GM18502 (cell line): ENCODE measurements around the gene MECR.
"Not testable (repeated sequence)": the region's sequence is repeated elsewhere in the genome, so short reads cannot be mapped to it uniquely, and the experiment has no call there.

Experiments
- ATAC-seq: cut with Tn5 transposase; IDR thresholded peaks from one replicate; pipeline ENCODE4 v1.9.1; 2021; ENCODE audit warnings: mild to moderate bottlenecking; ENCODE audit not compliant: unreplicated experiment, poor library complexity

The MECR gene

GRCh38 chr1:29177022-29177705, 53.6 kb downstream of the MECR start:
- no peak for ATAC-seq

DNA sequence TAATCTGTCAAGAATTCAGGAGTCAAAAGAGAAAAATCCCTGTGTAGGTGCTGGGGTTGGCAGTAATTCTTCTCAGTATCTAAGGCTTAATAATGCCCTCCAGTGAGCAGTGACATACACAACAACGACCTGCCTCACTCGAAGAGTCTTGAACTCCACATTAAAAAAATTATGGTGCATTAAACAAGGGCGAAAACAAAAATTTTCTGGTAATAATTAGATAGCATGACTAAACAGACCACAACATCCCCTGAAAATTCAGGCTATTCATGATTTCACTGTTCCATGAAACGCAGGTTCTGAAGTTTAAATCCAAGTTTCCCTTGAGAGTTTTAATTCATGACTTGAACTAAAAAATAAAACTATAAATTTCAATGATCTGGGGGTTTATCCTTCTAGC, 54.2 kb downstream of the MECR start:
- no peak for ATAC-seq

DNA sequence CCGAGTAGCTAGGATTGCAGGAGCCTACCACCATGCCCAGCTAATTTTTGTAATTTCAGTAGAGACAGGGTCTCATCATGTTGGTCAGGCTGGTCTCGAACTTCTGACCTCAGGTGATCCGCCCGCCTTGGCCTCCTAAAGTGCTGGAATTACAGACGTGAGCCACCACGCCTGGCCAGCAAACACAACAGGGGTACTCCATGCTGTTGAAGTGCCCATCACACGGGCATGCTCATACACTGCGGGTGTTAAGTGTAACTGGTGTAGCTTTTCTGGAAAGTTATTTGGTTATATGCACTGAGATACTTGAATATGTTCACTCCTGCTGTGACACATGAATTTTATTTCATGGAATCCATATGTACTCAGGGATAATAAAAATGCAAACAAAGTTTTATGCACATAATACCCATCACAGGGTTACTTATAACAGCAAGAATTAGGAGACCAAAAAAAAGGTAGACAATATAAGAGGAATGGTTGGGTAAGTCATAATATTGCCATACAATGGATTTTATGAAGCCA, 58.3 kb downstream of the MECR start:
- no peak for ATAC-seq

DNA sequence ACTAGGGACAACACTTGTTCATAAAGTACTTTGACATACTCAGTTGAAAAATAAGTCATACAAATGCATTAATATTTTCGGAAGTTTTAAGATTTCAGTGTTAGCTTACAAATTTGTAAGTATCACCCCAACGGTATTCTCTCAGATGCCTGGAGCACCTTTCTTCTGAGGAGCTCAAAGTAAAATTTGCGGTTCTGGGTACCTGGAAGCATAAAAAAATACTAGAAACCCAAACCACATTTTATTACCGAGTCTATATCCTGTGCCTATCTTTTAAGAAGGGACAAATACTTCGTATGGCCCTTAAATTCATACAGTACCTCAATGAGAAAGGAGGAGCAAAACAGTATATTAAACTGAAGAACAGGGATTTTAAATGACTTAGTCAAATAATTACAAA, 59.2 kb downstream of the MECR start:
- ATAC-seq = no peak

GRCh38 chr1:29171089-29171488, 59.6 kb downstream of the MECR start:
- ATAC-seq = no peak

- ATAC-seq = no peak
Measured at GRCh38 chr1:29169976-29170375, 60.8 kb downstream of the MECR start.

- ATAC-seq = no peak
Measured at GRCh38 chr1:29167904-29168303, 62.8 kb downstream of the MECR start.

DNA sequence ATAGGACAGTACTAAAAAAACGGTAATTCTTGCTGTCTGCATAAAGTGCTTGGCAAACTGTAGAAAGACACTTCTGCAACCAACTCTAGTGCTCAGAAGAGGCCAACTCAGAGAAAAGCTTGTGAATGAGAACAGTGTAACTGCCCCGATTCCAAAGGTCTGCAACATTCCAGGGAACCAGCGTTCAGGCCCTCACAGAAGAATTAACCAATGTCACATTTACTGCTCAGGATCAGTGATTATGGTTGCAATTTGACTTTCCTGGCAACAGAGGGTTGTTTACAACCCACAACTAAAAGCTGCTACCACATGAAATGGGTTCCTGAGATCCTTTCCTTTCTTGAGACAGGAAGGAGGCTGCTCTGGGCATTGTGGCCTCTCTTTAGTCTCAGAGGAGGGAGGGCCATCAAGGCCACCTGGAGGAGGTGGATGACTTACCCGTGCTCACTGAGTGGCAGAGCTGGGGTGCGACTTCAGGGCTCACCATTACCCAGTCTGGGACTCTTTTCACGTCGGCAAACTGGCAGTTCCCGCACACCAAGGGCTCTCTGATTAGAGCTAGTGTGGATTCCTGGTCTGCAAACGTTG, 64.3 kb downstream of the MECR start:
- no peak for ATAC-seq

GRCh38 chr1:29164588-29164987, 66.1 kb downstream of the MECR start:
- ATAC-seq = no peak

- no peak for ATAC-seq
Measured at GRCh38 chr1:29162476-29163138, 68.1 kb downstream of the MECR start.

DNA sequence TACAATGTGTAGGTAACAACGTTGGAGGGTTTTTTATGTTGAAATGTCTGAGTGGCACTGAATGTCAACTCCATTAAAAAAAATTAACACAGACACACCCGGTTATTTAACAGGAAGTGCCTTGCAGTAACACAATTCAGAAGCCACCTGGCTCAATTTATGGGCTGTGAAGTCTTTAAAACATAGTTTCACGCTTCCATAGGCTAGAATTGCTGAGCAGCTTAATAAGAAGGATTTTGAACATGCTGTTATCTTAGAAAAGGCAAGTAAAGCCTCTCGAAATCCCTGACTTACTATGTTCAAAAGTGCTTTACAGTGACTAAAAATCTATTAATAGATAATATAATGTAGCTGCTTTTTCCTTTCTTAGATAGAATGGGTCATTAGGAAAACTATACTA, 68.7 kb downstream of the MECR start:
- ATAC-seq = no peak

DNA sequence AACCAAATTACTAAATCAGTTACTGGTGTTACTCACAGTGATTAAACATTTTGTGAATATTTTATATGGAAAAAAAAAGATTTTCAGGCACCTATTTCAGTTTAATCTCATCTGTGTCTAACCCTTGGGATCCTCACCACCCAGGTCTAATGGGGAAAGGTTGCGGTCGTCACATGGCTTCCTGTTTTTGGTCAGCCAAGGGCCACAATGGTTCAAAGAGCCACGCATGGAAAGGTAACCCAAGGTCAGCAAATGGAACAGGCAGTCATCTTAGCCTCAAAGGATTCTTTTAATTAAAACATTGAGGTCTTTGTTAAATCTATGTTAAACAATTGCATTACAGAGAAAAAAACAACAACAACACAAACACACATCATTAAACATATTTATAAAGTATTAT, 71.0 kb downstream of the MECR start:
- ATAC-seq = no peak

- ATAC-seq = no peak
Measured at GRCh38 chr1:29157269-29157601, 73.5 kb downstream of the MECR start.

GRCh38 chr1:29156543-29157268, 74.0 kb downstream of the MECR start:
- no peak for ATAC-seq

- ATAC-seq = no peak
Measured at GRCh38 chr1:29152046-29152805, 78.5 kb downstream of the MECR start.

- not testable (repeated sequence) for ATAC-seq
Measured at GRCh38 chr1:29150346-29150745, 80.4 kb downstream of the MECR start.

DNA sequence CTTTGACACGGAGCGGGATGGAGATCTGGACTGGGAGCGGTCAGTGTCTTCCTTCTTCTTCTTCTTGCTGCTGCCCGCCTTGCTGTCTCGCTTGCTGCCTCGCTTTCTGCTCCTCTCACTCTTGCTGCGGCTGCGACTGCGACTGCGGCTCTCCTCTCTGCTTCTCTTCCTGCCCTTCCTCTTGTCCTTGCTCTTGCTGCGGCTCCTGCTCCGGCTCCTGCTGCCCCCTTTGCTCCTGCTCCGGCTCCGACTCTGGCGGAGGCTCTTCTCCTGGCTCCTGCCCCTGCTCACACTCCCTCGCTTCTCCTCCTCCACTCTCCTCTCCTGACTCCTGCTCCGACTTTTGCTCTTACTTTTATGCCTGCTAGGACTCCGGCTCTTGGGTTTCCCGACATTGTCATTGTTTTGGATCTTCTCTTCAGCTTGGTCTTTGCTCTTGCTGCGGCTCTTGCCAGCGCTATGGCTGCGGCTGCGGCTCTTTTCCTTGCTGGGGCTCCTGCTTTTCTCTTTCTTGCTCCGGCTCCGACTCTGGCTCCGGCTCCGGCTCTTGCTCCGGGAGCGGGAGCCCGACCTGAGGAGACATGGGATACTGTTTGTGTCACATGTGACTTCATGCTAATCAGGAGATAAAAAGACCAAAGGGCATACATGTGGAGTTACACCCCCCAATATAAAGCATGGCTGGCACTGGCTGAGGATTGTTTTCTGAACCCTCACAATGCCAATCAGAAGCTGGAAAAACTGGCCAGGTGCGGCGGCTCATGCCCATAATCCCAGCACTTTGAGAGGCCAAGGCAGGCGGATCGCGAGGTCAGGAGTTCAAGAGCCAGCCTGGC, 81.9 kb downstream of the MECR start:
- ATAC-seq = no peak

DNA sequence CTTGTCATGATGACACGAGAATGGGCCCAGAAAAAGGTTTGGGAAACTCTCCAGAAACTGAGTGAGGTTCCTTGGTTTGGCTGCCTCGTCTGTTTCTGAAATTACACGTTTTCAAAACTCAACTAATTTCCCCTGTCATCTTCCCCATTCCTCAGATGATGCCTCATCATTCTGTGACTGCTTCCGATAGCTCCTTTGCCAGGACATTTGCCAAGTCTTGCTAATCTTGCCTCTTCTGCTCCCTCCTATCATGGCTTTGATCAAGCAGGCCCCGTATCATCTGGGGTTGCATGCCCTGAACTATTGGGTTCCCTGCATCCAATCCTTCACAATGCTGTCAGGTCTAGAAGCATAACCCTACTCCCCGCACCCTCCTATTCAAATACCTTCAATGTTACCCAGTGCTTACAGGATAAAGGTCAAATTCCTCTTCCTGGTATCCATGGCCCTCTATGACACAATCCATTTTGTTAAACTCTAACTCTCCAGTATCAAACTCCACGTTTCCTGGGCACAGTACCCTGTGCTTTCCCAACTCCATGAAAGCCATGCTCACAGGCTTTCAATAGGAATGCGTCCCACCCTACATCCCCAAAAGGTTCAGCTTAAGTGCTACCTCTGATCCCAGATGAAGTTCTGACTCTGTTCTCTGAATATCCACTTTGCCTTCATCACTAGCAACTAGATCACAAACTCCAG, 84.8 kb downstream of the MECR start:
- ATAC-seq = no peak

DNA sequence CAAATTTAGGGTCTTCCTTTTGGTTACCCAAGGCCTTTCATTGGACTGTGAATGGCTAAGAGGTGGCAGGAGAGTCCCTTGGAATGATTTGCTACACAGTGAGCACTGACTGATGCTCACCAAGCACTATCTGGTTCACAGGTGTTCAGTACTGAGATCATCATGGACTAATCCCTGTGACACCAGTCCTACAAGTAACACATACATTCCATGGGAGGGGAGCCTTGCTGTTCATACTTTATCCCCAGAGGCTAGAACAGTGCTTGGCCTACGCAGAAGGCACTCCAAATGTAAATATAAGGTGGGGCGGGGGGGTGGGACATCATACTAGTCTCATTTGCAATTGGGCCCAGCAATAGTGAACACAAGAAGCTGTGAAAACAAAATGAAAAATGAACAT, 86.6 kb downstream of the MECR start:
- ATAC-seq = no peak
